HEK293 (cell line): ENCODE measurements around the gene TMEM181.

Experiments
- BCL11A ChIP-seq: fragments of 450-650 bp; formaldehyde crosslinking; IDR thresholded peaks from 2 replicates; pipeline ENCODE4 v1.5.1; 2016; ENCODE audit warnings: low read depth, missing biosample characterization, missing genetic modification characterization
- CTCF ChIP-seq: fragments of 450-650 bp; formaldehyde crosslinking; IDR thresholded peaks from 2 replicates; pipeline ENCODE4 v1.5.1; 2016; ENCODE audit warnings: missing biosample characterization, missing genetic modification characterization
- KLF10 ChIP-seq: fragments of 450-650 bp; IDR thresholded peaks from 2 replicates; pipeline ENCODE4 v1.5.1; 2018; ENCODE audit warnings: missing biosample characterization, mild to moderate bottlenecking, missing genetic modification characterization
- SP7 ChIP-seq: fragments of 450-650 bp; formaldehyde crosslinking; IDR thresholded peaks from 2 replicates; pipeline ENCODE4 v1.5.1; 2016; ENCODE audit warnings: missing biosample characterization, missing genetic modification characterization
- TCF7L2 ChIP-seq: IDR thresholded peaks from 2 replicates; pipeline ENCODE4 v1.6.1; 2011; ENCODE audit warnings: low read depth, mild to moderate bottlenecking, inconsistent platforms, low read length, moderate library complexity, borderline replicate concordance
- ZBTB48 ChIP-seq: fragments of 450-650 bp; formaldehyde crosslinking; IDR thresholded peaks from 2 replicates; pipeline ENCODE4 v1.5.1; 2016; ENCODE audit warnings: missing biosample characterization, missing genetic modification characterization
- ZNF24 ChIP-seq: fragments of 450-650 bp; formaldehyde crosslinking; IDR thresholded peaks from 2 replicates; pipeline ENCODE4 v1.5.1; 2016; ENCODE audit warnings: missing biosample characterization, missing genetic modification characterization
- ZNF629 ChIP-seq: fragments of 450-650 bp; formaldehyde crosslinking; IDR thresholded peaks from 2 replicates; pipeline ENCODE4 v1.5.1; 2017; ENCODE audit warnings: missing biosample characterization, missing genetic modification characterization
- ZNF677 ChIP-seq: fragments of 450-650 bp; IDR thresholded peaks from 2 replicates; pipeline ENCODE4 v1.5.0; 2018; ENCODE audit warnings: missing biosample characterization, mild to moderate bottlenecking, missing genetic modification characterization, moderate library complexity

- no peak for TF ChIP-seq CTCF (tag by site-specific recombination)
- no peak for TF ChIP-seq ZNF677
- no peak for TF ChIP-seq ZBTB48 (tag by site-specific recombination)
- no peak for TF ChIP-seq SP7 (tag by site-specific recombination)
- TF ChIP-seq TCF7L2, result no peak
- TF ChIP-seq ZNF629, result no peak
- TF ChIP-seq ZNF24 (tag by site-specific recombination), result no peak
- no peak for TF ChIP-seq BCL11A (tag by site-specific recombination)
- no peak for TF ChIP-seq KLF10
Observed at GRCh38 chr6:158569036-158569435, 9.1 kb downstream of the TMEM181 start.
